ENCODE results near the gene GNAO1. TPM values are rescaled to one million over a fixed set of nuclear protein-coding genes. Genes with fewer than 3 reads are reported as not detected.
A peak's percentile ranks its signal among the peaks of the same experiment; 100 is the strongest.

Gene GNAO1
- total RNA-seq, 1 donor = not detected

GRCh38 chr16:56307534-56307873 lies 116.2 kb downstream of the GNAO1 start:
- no peaks in the 10 kb centered on the region for H3K9me3 ChIP-seq (ENCODE audit: low read depth, low read length)
- no peaks in the 10 kb centered on the region for H4K20me1 ChIP-seq (ENCODE audit: insufficient read depth, low read length)
- no peak overlapping the region for H3K27ac ChIP-seq (ENCODE audit: low read depth, low read length)
- no peaks in the 10 kb centered on the region for H3K79me2 ChIP-seq (ENCODE audit: insufficient read depth, low read length)
- H3K4me3 ChIP-seq (ENCODE audit: insufficient read depth, low read length) = no peak overlapping the region
- no peaks in the 10 kb centered on the region for H3K36me3 ChIP-seq (ENCODE audit: insufficient read depth, low read length)
- peaks cover 15% of the 10 kb centered on the region for H3K27me3 ChIP-seq (ENCODE audit: insufficient read depth, low read length)
- no peak for TF ChIP-seq CTCF (IDR thresholded peaks at IDR 0.05; ENCODE audit: extremely low read depth, low read depth, low read length)
- DNase-seq (ENCODE audit: insufficient read length, low spot score, missing footprints) = peak; percentile 66
- H2AFZ ChIP-seq (ENCODE audit: low read length) = no peak overlapping the region
- H3K4me1 ChIP-seq (ENCODE audit: insufficient read depth, low read length) = no peaks in the 10 kb centered on the region
- H3K4me2 ChIP-seq (ENCODE audit: insufficient read depth, low read length) = no peak overlapping the region

DNA sequence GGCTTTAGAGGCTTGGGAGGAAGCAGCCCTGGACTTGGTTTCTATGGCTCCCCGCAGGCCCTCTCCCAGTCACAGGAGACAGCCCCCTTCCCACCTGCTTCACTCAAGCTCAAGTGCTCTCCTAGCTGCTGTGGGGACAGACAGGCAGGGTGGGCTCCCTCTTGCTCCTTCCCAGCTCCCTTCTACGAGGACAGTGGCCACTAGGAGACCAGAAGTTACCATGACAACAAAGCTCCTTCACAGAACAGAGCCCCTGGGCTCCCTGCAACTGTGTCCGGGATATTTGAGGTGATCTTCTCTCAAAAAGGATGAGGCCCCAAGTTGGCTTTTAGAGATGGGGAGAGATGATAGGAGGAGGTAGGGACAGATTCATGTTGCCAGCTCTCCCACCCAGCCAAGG lies 117.7 kb downstream of the GNAO1 start:
- Histone ChIP-seq H4K20me1 (ENCODE audit: insufficient read depth, low read length) (no peaks in the 10 kb centered on the region), H3K9me3 (ENCODE audit: low read depth, low read length) (no peaks in the 10 kb centered on the region), H3K27ac (ENCODE audit: low read depth, low read length) (no peak overlapping the region), H3K4me2 (ENCODE audit: insufficient read depth, low read length) (no peak overlapping the region), H3K27me3 (ENCODE audit: insufficient read depth, low read length) (peaks cover 15% of the 10 kb centered on the region), H2AFZ (ENCODE audit: low read length) (no peak overlapping the region), H3K4me1 (ENCODE audit: insufficient read depth, low read length) (no peaks in the 10 kb centered on the region), H3K79me2 (ENCODE audit: insufficient read depth, low read length) (no peaks in the 10 kb centered on the region), H3K4me3 (ENCODE audit: insufficient read depth, low read length) (no peak overlapping the region), H3K36me3 (ENCODE audit: insufficient read depth, low read length) (no peaks in the 10 kb centered on the region)
- no peak for DNase-seq (ENCODE audit: insufficient read length, low spot score, missing footprints)
- no peak for TF ChIP-seq CTCF (IDR thresholded peaks at IDR 0.05; ENCODE audit: extremely low read depth, low read depth, low read length)

DNA sequence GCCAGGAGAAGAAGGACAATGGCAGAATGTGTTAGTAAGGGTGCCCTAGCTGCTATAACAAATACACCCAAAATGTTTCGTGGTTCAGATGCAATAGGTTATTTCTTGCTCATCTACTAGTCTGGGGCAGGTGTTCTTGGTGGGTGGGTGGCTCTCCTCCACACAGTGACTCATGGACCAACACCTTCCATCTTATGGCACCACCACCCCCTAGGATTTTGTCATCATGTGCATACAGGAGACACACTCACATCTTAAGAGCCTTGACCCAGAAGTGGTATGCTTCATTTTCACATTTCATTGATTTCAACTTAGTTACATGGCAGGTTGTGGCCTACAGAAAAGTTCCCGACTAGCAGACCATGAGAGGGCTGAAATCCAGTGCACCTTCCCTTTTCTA lies 119.4 kb downstream of the GNAO1 start:
- H3K9me3 ChIP-seq (ENCODE audit: low read depth, low read length) = no peaks in the 10 kb centered on the region
- no peaks in the 10 kb centered on the region for H3K79me2 ChIP-seq (ENCODE audit: insufficient read depth, low read length)
- H3K4me3 ChIP-seq (ENCODE audit: insufficient read depth, low read length) = no peak overlapping the region
- no peaks in the 10 kb centered on the region for H3K36me3 ChIP-seq (ENCODE audit: insufficient read depth, low read length)
- H3K4me1 ChIP-seq (ENCODE audit: insufficient read depth, low read length) = no peaks in the 10 kb centered on the region
- H3K27ac ChIP-seq (ENCODE audit: low read depth, low read length) = no peak overlapping the region
- H4K20me1 ChIP-seq (ENCODE audit: insufficient read depth, low read length) = no peaks in the 10 kb centered on the region
- no peak overlapping the region for H3K4me2 ChIP-seq (ENCODE audit: insufficient read depth, low read length)
- H2AFZ ChIP-seq (ENCODE audit: low read length) = no peak overlapping the region
- H3K27me3 ChIP-seq (ENCODE audit: insufficient read depth, low read length) = peaks cover 3% of the 10 kb centered on the region
- no peak for DNase-seq (ENCODE audit: insufficient read length, low spot score, missing footprints)
- TF ChIP-seq CTCF (IDR thresholded peaks at IDR 0.05; ENCODE audit: extremely low read depth, low read depth, low read length) = no peak

DNA sequence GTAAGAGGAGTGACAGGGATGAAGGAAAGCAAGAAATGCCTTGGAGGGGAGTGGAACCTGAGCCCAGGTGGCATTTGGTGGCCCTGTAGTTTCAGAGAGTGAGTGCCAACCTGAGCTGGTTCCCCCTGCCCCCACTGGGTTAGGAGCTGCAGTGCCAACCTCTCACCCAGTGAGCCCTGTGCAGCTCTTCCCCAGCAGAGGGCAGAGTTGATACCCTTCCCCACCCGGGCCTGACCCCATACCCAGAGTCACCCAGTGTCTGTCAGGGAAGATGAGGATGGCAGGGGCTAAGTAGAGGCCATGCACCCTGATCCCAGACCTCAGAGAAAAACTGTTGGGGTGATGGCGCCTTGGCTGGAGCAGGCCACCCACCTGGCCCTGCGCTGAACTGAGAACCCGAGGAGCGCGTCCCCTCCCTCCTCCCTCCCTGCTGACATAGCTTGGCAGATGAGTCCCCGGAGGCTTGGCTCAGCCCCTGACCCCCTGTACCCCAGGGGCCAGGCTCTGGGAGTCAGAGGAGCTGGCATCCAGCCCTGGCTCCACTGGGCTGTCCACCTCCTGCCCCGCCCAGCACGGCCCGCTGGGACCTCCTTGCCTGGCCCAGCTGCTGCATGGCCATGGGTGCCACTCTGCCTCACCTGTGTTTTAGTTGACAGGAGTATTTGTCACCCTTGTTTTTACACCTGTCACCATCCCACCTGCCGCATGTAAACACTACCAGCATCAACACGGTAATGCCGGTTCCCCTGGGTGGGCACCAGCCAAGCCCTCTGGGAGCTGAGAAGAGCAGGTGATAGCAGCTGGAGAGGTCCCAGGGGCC lies 120.1 kb downstream of the GNAO1 start:
- Histone ChIP-seq H3K4me3 (ENCODE audit: insufficient read depth, low read length) (no peak overlapping the region), H3K79me2 (ENCODE audit: insufficient read depth, low read length) (no peaks in the 10 kb centered on the region), H3K27me3 (ENCODE audit: insufficient read depth, low read length) (no peaks in the 10 kb centered on the region), H2AFZ (ENCODE audit: low read length) (no peak overlapping the region), H3K27ac (ENCODE audit: low read depth, low read length) (no peak overlapping the region), H3K36me3 (ENCODE audit: insufficient read depth, low read length) (no peaks in the 10 kb centered on the region), H3K4me1 (ENCODE audit: insufficient read depth, low read length) (no peaks in the 10 kb centered on the region), H3K9me3 (ENCODE audit: low read depth, low read length) (no peaks in the 10 kb centered on the region), H3K4me2 (ENCODE audit: insufficient read depth, low read length) (no peak overlapping the region), H4K20me1 (ENCODE audit: insufficient read depth, low read length) (no peaks in the 10 kb centered on the region)
- DNase-seq (ENCODE audit: insufficient read length, low spot score, missing footprints) = peak; percentile 64
- peak; percentile 11 for TF ChIP-seq CTCF (IDR thresholded peaks at IDR 0.05; ENCODE audit: extremely low read depth, low read depth, low read length)

Data from osteoblast (primary cell).